GM21737 (cell line): Measurements from ENCODE around the gene ARHGAP45.
A peak's percentile ranks its signal among the peaks of the same experiment; 100 is the strongest.

Source experiments
- ATAC-seq: cut with Tn5 transposase; IDR thresholded peaks from one replicate; pipeline ENCODE4 v1.9.1; 2021; ENCODE audit warnings: mild to moderate bottlenecking, moderate library complexity; ENCODE audit not compliant: unreplicated experiment

Gene ARHGAP45

GRCh38 chr19:1129535-1129934, 62.6 kb downstream of the ARHGAP45 start:
- no peak for ATAC-seq

GRCh38 chr19:1130771-1131717, 64.1 kb downstream of the ARHGAP45 start:
- ATAC-seq: no peak

DNA sequence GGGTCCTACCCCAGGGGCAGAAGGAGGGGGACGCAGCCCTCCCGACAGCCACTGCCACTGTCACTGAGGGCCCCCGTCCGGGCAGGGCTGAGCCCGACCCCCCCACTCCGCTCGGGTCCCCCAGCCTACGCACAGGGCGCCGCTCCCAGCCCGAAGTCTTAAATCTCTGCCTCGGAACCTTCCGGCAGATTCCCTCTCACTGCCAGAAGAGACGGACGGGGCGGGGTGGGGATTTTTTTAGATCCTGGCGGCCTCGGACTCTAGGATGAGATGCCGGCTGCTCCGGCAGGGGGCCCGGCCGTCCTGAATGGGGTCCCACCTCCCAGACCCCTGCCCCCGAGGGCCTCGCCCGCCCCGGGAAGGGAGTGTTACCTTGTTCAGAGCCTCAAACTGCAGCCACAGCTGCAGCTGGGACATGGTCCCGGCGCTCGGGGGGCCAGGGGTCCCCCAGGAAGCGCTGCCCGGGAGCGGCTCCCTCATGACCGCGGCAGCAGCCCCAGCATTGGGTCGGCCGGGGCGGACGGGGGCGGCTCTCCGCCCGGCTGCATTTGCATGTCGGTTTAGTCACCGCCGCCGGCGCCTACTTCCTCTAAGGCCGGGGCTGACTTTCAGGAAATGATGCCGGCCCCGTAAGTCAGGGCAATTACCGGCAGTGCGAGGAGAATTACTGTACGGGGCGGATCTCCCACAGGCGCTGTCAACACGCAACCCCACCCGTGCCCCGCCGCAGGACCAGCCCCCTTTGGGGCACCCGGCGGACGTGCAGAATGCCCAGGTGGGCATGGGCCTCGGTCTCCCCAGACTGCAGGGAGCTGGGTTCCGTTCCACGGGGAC, 65.0 kb downstream of the ARHGAP45 start:
- ATAC-seq: peak; percentile 54

- no peak for ATAC-seq
Observed at GRCh38 chr19:1132552-1133383, 65.8 kb downstream of the ARHGAP45 start.

DNA sequence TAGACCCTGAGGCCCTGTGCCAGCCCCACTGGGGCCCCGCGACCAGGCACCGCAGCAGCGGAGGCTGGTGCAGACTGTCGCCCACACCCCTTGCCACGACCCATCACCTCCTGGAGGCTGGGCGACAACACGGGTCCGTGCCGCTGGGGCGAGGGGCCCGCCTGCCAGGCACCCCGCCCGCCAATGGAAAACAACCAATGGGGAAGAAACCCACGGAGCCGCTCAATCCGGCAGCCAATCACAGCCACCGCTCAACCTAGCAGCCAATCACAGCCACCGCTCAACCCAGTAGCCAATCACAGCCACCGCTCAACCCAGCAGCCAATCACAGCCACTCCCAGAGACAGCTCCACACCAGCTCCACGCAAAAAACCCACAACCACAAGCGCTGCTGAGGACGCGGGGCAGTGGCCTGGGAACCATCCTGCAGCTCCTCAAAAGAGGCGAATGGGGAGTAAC, 66.5 kb downstream of the ARHGAP45 start:
- peak; percentile 30 for ATAC-seq

DNA sequence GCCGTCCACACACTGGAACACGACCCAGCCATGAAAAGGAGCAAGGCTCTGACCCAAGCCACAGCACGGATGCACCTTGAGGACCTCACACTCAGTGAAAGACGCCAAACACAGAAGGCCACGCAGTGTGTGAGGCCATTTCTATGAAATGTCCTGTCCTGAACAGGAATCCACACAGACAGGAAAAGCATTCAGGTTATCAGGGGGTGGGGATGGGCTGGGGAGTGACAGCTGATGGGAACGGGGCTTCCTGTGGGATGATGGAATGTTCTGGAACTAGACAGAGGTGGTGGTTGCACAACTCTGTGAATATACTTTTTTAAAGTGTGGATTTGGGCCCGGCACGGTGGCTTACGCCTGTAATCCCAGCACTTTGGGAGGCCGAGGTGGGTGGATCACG, 67.5 kb downstream of the ARHGAP45 start:
- no peak for ATAC-seq

DNA sequence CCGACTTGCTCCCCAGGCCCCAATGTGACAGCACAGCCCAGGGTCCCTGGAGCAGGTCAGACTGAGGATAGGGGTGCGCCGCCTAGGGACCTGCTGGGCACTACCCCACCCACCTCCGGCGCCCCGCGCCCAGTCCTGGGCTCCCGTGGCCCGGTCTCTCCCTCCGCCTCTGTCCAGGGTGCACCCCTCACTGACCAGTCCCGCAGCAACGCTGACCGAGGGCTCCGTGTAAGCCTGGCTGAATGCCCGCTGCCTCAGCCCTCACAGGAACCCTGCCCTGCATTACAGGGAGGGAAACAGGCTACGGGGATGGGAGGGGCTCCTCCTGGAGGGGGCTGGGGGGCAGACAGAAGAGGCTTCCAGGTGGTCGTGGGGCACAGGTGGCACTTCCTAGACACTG, 68.5 kb downstream of the ARHGAP45 start:
- no peak for ATAC-seq

DNA sequence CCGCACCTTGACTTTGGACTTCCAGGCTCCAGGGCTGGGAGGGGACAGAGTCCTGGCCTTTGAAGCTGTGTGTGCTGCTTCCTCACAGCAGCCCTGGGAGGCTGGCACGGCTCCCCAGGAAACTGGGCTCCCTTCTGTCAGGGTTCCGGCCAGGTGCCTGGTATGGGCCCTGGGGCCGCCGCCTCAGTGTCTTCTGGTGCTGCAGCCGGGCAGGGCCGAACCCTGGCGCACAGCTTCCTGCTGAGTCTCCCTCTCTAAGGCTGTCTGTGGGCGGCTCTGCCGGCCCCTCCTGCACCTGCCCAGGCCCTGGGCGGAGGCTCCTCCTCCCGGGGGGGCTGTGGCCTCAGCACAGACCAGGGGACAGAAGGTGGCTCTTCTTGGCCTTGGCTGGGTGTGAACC, 69.2 kb downstream of the ARHGAP45 start:
- ATAC-seq: no peak
